Measurements from ENCODE around the gene VWCE. TPM values are rescaled to one million over a fixed set of nuclear protein-coding genes. Genes with fewer than 3 reads are reported as not detected.
"Not testable (repeated sequence)": the region's sequence is repeated elsewhere in the genome, so short reads cannot be mapped to it uniquely, and the experiment has no call there.

VWCE gene
- total RNA-seq, 5 donors from 2014 or later (not counting 1 experiment from before 2014, with no cell fraction given): 0.48 to 1.3 (median 0.60) TPM

DNA sequence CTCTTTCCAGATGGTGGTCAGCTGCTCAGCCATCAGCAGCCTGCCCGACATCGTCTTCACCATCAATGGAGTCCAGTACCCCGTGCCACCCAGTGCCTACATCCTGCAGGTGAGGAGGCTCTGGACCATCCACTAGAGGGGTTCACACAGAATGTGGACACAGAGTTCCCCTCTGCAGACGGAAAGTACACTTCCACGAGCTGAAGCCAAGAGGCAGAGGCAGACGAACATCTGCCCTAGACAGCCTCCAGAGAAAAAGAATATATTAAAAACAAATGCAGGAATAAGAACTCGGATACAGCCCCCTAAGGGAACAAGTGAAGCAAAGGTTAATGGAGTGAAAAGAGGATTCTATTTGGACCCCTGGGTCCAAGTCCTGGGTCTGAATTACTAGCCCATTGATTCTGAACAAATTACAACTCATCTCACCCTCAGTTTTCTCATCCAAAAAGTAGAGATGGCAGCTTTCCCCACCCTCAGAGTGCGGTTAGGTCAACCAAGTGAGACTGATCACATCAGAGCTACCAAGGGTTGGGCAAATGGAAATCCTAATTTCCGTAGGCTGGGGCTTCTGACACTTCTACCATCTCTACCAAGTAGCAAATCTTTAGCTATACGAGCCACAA, 83.7 kb downstream of the VWCE start:
- CTCF ChIA-PET; H3K9me3 Mint-ChIP-seq; H3K36me3 ChIP-seq (ENCODE audit: control insufficient read depth in 2 of 2, extremely low read depth in 1 of 2, insufficient read depth in 1 of 2, low read length in 1 of 2); H3K27me3 ChIP-seq (replicated peaks in 1 of 2; ENCODE audit: control insufficient read depth in 2 of 2, extremely low read depth in 1 of 2, insufficient read depth in 2 of 2, low read length in 1 of 2); H3K9me3 ChIP-seq; H3K27ac ChIP-seq (ENCODE audit: low read length); H3K4me1 ChIP-seq (ENCODE audit: control insufficient read depth in 1 of 2, extremely low read depth in 1 of 2, insufficient read depth in 2 of 2, low read length in 2 of 2); H3K4me3 ChIP-seq (ENCODE audit: control insufficient read depth in 1 of 2, extremely low read depth in 1 of 2, low read length in 1 of 2); ATAC-seq (replicated peaks in 1 of 4); DNase-seq; H3K36me3 Mint-ChIP-seq; POLR2A ChIA-PET; H3K27ac Mint-ChIP-seq; H3K4me1 Mint-ChIP-seq; H3K4me3 Mint-ChIP-seq; H3K27me3 Mint-ChIP-seq: not testable (repeated sequence)
- WGBS (ENCODE audit: insufficient coverage): no CpG with 5 or more reads among the region's 10 CpGs

DNA sequence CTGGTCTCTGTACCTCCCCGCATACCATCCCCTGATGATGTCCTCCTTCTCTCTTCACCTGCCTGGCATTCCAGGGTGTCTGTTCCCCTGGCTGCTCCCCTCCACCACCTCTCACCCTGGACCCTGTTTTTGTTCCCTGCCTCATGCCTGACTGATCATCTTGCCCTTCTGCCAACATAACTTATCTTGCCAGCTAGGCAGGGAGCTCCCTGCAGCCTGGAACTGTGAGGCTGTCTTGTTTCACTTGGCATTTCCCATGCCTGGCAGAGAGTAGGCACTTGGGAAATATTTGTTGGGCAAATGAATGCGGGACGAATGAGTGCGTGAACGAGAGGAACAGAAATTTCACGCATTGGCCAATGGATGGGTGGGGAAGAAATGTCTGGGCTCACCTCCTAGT, 84.5 kb downstream of the VWCE start:
- H3K36me3 Mint-ChIP-seq; POLR2A ChIA-PET; H3K4me3 ChIP-seq (ENCODE audit: control insufficient read depth in 1 of 2, extremely low read depth in 1 of 2, low read length in 1 of 2); H3K9me3 Mint-ChIP-seq; CTCF ChIA-PET; ATAC-seq (replicated peaks in 1 of 4); H3K27me3 ChIP-seq (replicated peaks in 1 of 2; ENCODE audit: control insufficient read depth in 2 of 2, extremely low read depth in 1 of 2, insufficient read depth in 2 of 2, low read length in 1 of 2); H3K4me3 Mint-ChIP-seq; H3K4me1 ChIP-seq (ENCODE audit: control insufficient read depth in 1 of 2, extremely low read depth in 1 of 2, insufficient read depth in 2 of 2, low read length in 2 of 2); H3K36me3 ChIP-seq (ENCODE audit: control insufficient read depth in 2 of 2, extremely low read depth in 1 of 2, insufficient read depth in 1 of 2, low read length in 1 of 2); H3K27ac ChIP-seq (ENCODE audit: low read length); H3K4me1 Mint-ChIP-seq; H3K27ac Mint-ChIP-seq; H3K9me3 ChIP-seq; H3K27me3 Mint-ChIP-seq; DNase-seq: not testable (repeated sequence)
- WGBS (ENCODE audit: insufficient coverage): no CpG with 5 or more reads among the region's 6 CpGs

Other genes with a start within 250 kb of the VWCE start
- gene CD5, start 192.8 kb downstream of the VWCE start, total RNA-seq: 100 to 1,000 TPM; 227 to 387 (median 255) TPM
- gene VPS37C, start 133.9 kb downstream of the VWCE start, total RNA-seq: 1 to 10 TPM; 3.3 to 7.9 (median 7.3) TPM
- not detected for gene PGA3, start 91.8 kb downstream of the VWCE start, total RNA-seq
- not detected for gene PGA4, start 73.0 kb downstream of the VWCE start, total RNA-seq
- gene PGA5, start 54.1 kb downstream of the VWCE start, total RNA-seq: not detected
- gene DDB1, start 37.8 kb upstream of the VWCE start, total RNA-seq: 100 to 1,000 TPM; 165 to 186 (median 176) TPM
- 10 to 100 TPM; 30.9 to 53.9 (median 46.6) TPM for gene TKFC, start 37.9 kb upstream of the VWCE start, total RNA-seq
- gene CYB561A3, start 66.6 kb upstream of the VWCE start, total RNA-seq: 10 to 100 TPM; 34.8 to 49.1 (median 47.3) TPM
- gene TMEM138, start 67.1 kb upstream of the VWCE start, total RNA-seq: 10 to 100 TPM; 48.7 to 57.7 (median 56.6) TPM
- 10 to 100 TPM in 3 of 5 donors, 1 to 10 TPM in 2; 5.3 to 16.9 (median 12.5) TPM for gene TMEM216, start 97.3 kb upstream of the VWCE start, total RNA-seq
- 100 to 1,000 TPM; 104 to 144 (median 117) TPM for gene CPSF7, start 134.7 kb upstream of the VWCE start, total RNA-seq
- gene SDHAF2, start 134.8 kb upstream of the VWCE start, total RNA-seq: 10 to 100 TPM; 36.2 to 60.7 (median 56.4) TPM
- gene LRRC10B, start 213.4 kb upstream of the VWCE start, total RNA-seq: under 1 TPM in 1 of 5 donors, not detected in 4; 0.21 TPM